ENCODE data around the gene ADCY1.

- TF ChIP-seq CTCF (IDR thresholded peaks at IDR 0.05; ENCODE audit: extremely low read depth in 1 of 2, insufficient read depth in 1 of 2, low read depth in 1 of 2, low read length in 2 of 2) (no peak), FOS (IDR thresholded peaks at IDR 0.05; ENCODE audit: borderline replicate concordance, insufficient read depth, low read length) (no peak), POLR2AphosphoS5 (IDR thresholded peaks at IDR 0.05; ENCODE audit: insufficient read depth, low read depth, low read length) (no peak), POLR2A (IDR thresholded peaks at IDR 0.05; ENCODE audit: low read depth, low read length) (no peak)
These were observed 19.7 kb downstream of the ADCY1 start for GRCh38 chr7:45593877-45594276.

Data from endothelial cell of umbilical vein (primary cell).